GM12878 (cell line): ENCODE data around the gene MMP19. TPM values are rescaled to one million over a fixed set of nuclear protein-coding genes. Genes with fewer than 3 reads are reported as not detected.

Source experiments
- ATAC-seq: fragments of 200-7000 bp; cut with Tn5 transposase; 3 replicates; pipeline ENCODE4 v1.9.1; 2020; ENCODE audit warnings: mild to moderate bottlenecking, moderate library complexity
- BruUV-seq: library from RNA; stranded (reverse); fragments of 400-500 nt; replicated peaks from 2 replicates; lab custom pipeline; 2021; lab: Mats Ljungman, UMichigan
- CTCF ChIA-PET: fragments of 300-600 bp; sonication (Branson Sonifier 250); formaldehyde crosslinking; extraction: SDS; loops from one replicate; lab custom pipeline; 2021; ENCODE audit warnings: inconsistent platforms; lab: Yijun Ruan, JAX
- POLR2A ChIA-PET: fragments of 350-600 bp; formaldehyde crosslinking; extraction: SDS; loops from one replicate; lab custom pipeline; 2021; ENCODE audit warnings: inconsistent platforms; lab: Charles Lee
- RAD21 ChIA-PET: fragments of 300-600 bp; sonication (Branson Sonifier 250); formaldehyde crosslinking; loops from one replicate; lab custom pipeline; 2023; ENCODE audit warnings: antibody characterized with exemption; ENCODE audit not compliant: unreplicated experiment; lab: Charles Lee
- SMC1A ChIA-PET: fragments of 300-600 bp; sonication (Branson Sonifier 250); formaldehyde crosslinking; loops from one replicate; lab custom pipeline; 2023; ENCODE audit not compliant: unreplicated experiment, uncharacterized antibody; lab: Charles Lee
- DNase-seq: peaks from one replicate; pipeline ENCODE4 v3.0.0-alpha.2; 2011; ENCODE audit warnings: low read depth, low spot score
- FAIRE-seq: peaks from 3 replicates; lab custom pipeline; 2011; peaks lifted over from hg19 to GRCh38; lab: Jason Lieb, UNC
- H2AFZ ChIP-seq: 2 replicates; pipeline ENCODE4 v1.6.0; 2011; ENCODE audit warnings: low read depth, low read length, control low read depth; ENCODE audit not compliant: control insufficient read depth
- H3K27ac ChIP-seq: 2 replicates; pipeline ENCODE4 v1.5.1; 2011; ENCODE audit warnings: control low read depth; ENCODE audit not compliant: control insufficient read depth, insufficient read depth
- H3K27me3 ChIP-seq, 2 experiments: replicated peaks in 1 of 2; 2 replicates each; pipeline versions ENCODE4 v1.6.0 to v1.6.1; 2011; ENCODE audit warnings: low read length in 1 of 2; ENCODE audit not compliant: control insufficient read depth in 2 of 2, insufficient read depth in 2 of 2
- H3K36me3 ChIP-seq, 2 experiments: 2 replicates each; pipeline ENCODE4 v1.5.1; 2011; ENCODE audit warnings: low read length in 1 of 2; ENCODE audit not compliant: control insufficient read depth in 2 of 2, insufficient read depth in 2 of 2
- H3K4me1 ChIP-seq: 2 replicates; pipeline ENCODE4 v1.6.1; 2011; ENCODE audit warnings: mild to moderate bottlenecking, low read length, moderate library complexity, mixed read lengths; ENCODE audit not compliant: control insufficient read depth, insufficient read depth
- H3K4me2 ChIP-seq: 2 replicates; pipeline ENCODE4 v1.6.0; 2011; ENCODE audit warnings: control low read depth; ENCODE audit not compliant: control insufficient read depth, insufficient read depth
- H3K4me3 ChIP-seq: fragments of 200-600 bp; sonication (generic); 2 replicates; pipeline ENCODE4 v1.5.1; 2016
- H3K79me2 ChIP-seq: 2 replicates; pipeline ENCODE4 v1.6.0; 2011; ENCODE audit warnings: low read length; ENCODE audit not compliant: control insufficient read depth, insufficient read depth
- H3K9ac ChIP-seq: 2 replicates; pipeline ENCODE4 v1.8.0; 2011; ENCODE audit warnings: low read length, control low read depth, mixed read lengths; ENCODE audit not compliant: control insufficient read depth, insufficient read depth
- H3K9me3 ChIP-seq: replicated peaks from 3 replicates; pipeline ENCODE4 v1.5.1; 2011; ENCODE audit warnings: mild to moderate bottlenecking, low read length; ENCODE audit not compliant: control insufficient read depth, insufficient read depth
- H4K20me1 ChIP-seq: 2 replicates; pipeline ENCODE4 v1.6.0; 2011; ENCODE audit not compliant: control insufficient read depth, insufficient read depth
- BCLAF1 ChIP-seq: fragments of 450-650 bp; IDR thresholded peaks from 2 replicates; pipeline ENCODE4 v1.6.1; 2017; ENCODE audit warnings: antibody characterized with exemption, mild to moderate bottlenecking, moderate library complexity
- LARP7 ChIP-seq: fragments of 450-650 bp; IDR thresholded peaks from 2 replicates; pipeline ENCODE4 v1.6.1; 2017; ENCODE audit warnings: mild to moderate bottlenecking
- PML ChIP-seq: IDR thresholded peaks from 2 replicates; pipeline ENCODE4 v1.6.1; 2012; ENCODE audit warnings: low read length, inconsistent platforms
- POLR2A ChIP-seq: IDR thresholded peaks from 2 replicates; pipeline ENCODE4 v1.6.1; 2011; ENCODE audit warnings: low read depth, mild to moderate bottlenecking, low read length
- SMAD5 ChIP-seq: IDR thresholded peaks from 2 replicates; pipeline ENCODE4 v1.6.1; 2016; ENCODE audit warnings: antibody characterized with exemption, low read depth
- SMC3 ChIP-seq: IDR thresholded peaks from 2 replicates; pipeline ENCODE4 v1.6.1; 2011; ENCODE audit warnings: low read length, improper control_type of control experiment, borderline replicate concordance
- TARDBP ChIP-seq: IDR thresholded peaks from 2 replicates; pipeline ENCODE4 v1.6.1; 2016; ENCODE audit warnings: borderline replicate concordance
- ZNF24 ChIP-seq: fragments of 450-650 bp; IDR thresholded peaks from 2 replicates; pipeline ENCODE4 v1.6.1; 2017; ENCODE audit warnings: antibody characterized with exemption, mild to moderate bottlenecking
- WGBS: methylation state at CpG from one replicate; pipeline ENCODE4 v1.1.6; 2016; ENCODE audit warnings: low lambda C conversion rate; ENCODE audit not compliant: insufficient replicate concordance, insufficient coverage; ENCODE audit errors: missing lambda C conversion rate; 5-methylcytosine and 5-hydroxymethylcytosine counted together
- in situ Hi-C: fragments of 300-500 bp; cut with MboI; formaldehyde crosslinking; loops from 9 replicates; pipeline ENCODE4 v1.14.3; 2018; ENCODE audit warnings: mixed read lengths
- intact Hi-C: fragments of 100-400 bp; cut with micrococcal nuclease; formaldehyde crosslinking; loops from one replicate; pipeline ENCODE4 v1.14.2; 2022; ENCODE audit not compliant: unreplicated experiment
- polyA plus RNA-seq, 11 experiments: library from polyadenylated mRNA; depleted of rRNA in 4 of 11; unstranded in 6 of 11; stranded (reverse) in 5 of 11; fragments of >200 nt; fragmentation: Nextera tagmentation in 4 of 11; fragmentation: Illumina TruSeq in 1 of 11; extraction: Ambion mirVana in 4 of 11; extraction: Trizol in 1 of 11; gene quantifications; 1 replicate in 1 of 11; 2 replicates in 10 of 11; pipeline versions ENCODE4 v1.2.1 to v1.2.3, GENCODE V29; 2011 to 2016; ENCODE audit warnings: inconsistent platforms in 2 of 11, missing spikeins in 2 of 11, low read depth in 1 of 11
- total RNA-seq, 4 experiments: library from RNA; depleted of rRNA in 3 of 4; stranded (reverse); fragments of >200 nt in 3 of 4; fragmentation: Illumina TruSeq in 1 of 4; extraction: Trizol in 1 of 4; gene quantifications; 2 replicates each; pipeline versions ENCODE4 v1.2.1 to v1.2.3, GENCODE V29; 2013 to 2021
- TF ChIP-seq, protein P1 (sequence below): fragments of 450-650 bp; IDR thresholded peaks from 2 replicates; pipeline ENCODE4 v1.6.1; 2018; ENCODE audit warnings: borderline replicate concordance, mild to moderate bottlenecking; ENCODE audit not compliant: partially characterized antibody

The MMP19 gene
- total and polyA plus RNA-seq, 10 of the 15 experiments (the other 5 are each of a cell fraction or from before 2014, with no cell fraction given), result 0.03 to 0.04 (median 0.04) TPM; not detected in 7

DNA sequence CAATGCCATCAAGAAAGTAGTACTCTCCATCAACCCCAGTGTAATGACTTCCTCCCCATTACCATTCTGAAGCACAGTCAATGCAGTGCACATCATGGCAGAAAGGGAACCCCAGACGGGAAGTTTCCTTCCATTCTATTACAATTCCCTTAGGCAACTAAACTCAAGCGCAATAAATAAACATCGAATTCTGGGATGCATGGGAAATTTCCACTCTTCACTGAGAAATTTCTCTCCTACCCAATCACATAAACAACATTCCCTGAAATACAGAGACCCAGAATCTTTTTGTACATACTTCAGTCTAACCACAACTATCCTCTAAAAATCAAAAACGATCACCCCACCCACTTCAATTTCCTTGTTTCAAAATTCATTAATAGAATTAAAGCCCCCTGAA, 45.2 kb downstream of the MMP19 start:
- ChIA-PET SMC1A (interaction anchor here (1.3 to 5.2 kb wide), 4 partner anchors 17 to 58 kb away, joined by 3 to 30 read pairs (median 10); no protein-coding TSS in a partner anchor), RAD21 (interaction anchor here (1.3 to 3.0 kb wide), 2 partner anchors 54 to 59 kb away, joined by 4 to 11 read pairs; no protein-coding TSS in a partner anchor), POLR2A (interaction anchor here (0.6 to 1.1 kb wide), 2 partner anchors 15 to 128 kb away, joined by 3 to 4 read pairs; no protein-coding TSS in a partner anchor), CTCF (interaction anchor here (0.8 to 6.7 kb wide), 10 partner anchors 8 to 198 kb away, joined by 3 to 65 read pairs (median 6); partner anchors contain the start of genes ORMDL2 and SARNP)
- H3K4me2 ChIP-seq, result no peak overlapping the region
- ATAC-seq (no peak), FAIRE-seq (no peak), DNase-seq (no peak)
- TF ChIP-seq ZNF24 (no peak), BCLAF1 (no peak), SMC3 (no peak), SMAD5 (no peak), POLR2A (no peak), LARP7 (no peak), PML (no peak), TARDBP (no peak)
- TF ChIP-seq, protein P1, sequence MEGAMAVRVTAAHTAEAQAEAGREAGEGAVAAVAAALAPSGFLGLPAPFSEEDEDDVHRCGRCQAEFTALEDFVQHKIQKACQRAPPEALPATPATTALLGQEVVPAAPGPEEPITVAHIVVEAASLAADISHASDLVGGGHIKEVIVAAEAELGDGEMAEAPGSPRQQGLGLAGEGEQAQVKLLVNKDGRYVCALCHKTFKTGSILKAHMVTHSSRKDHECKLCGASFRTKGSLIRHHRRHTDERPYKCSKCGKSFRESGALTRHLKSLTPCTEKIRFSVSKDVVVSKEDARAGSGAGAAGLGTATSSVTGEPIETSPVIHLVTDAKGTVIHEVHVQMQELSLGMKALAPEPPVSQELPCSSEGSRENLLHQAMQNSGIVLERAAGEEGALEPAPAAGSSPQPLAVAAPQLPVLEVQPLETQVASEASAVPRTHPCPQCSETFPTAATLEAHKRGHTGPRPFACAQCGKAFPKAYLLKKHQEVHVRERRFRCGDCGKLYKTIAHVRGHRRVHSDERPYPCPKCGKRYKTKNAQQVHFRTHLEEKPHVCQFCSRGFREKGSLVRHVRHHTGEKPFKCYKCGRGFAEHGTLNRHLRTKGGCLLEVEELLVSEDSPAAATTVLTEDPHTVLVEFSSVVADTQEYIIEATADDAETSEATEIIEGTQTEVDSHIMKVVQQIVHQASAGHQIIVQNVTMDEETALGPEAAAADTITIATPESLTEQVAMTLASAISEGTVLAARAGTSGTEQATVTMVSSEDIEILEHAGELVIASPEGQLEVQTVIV, result no peak
- WGBS, result 73% methylated on average over 4 of the region's 4 CpGs
- in situ Hi-C loops, result no loop called here
- no peak overlapping the region for H3K4me3 ChIP-seq
- H3K4me1 ChIP-seq, result no peaks in the 10 kb centered on the region
- H4K20me1 ChIP-seq, result no peaks in the 10 kb centered on the region
- peaks cover 0 to 23% of the 10 kb centered on the region in 2 experiments for H3K36me3 ChIP-seq
- peaks cover 2% of the 10 kb centered on the region for H3K79me2 ChIP-seq
- no peak overlapping the region for H3K9ac ChIP-seq
- H2AFZ ChIP-seq, result no peak overlapping the region
- BruUV-seq, result no TSS peak
- intact Hi-C loops, result loop anchor here (5.0 kb wide), 1 partner anchor 60 kb away; no protein-coding TSS in a partner anchor
- no peaks in the 10 kb centered on the region for H3K27me3 ChIP-seq
- H3K27ac ChIP-seq, result no peak overlapping the region
- H3K9me3 ChIP-seq, result no peaks in the 10 kb centered on the region
